HG03039 (cell line): ENCODE data around the gene ZFP30.

Experiments
- ATAC-seq: cut with Tn5 transposase; IDR thresholded peaks from one replicate; pipeline ENCODE4 v1.9.1; 2021; ENCODE audit warnings: mild to moderate bottlenecking, moderate library complexity; ENCODE audit not compliant: unreplicated experiment

The ZFP30 gene

GRCh38 chr19:37564624-37565369 is 90.5 kb downstream of the ZFP30 start:
- ATAC-seq, result no peak
